ENCODE measurements around the gene SELENOS. TPM values are rescaled to one million over a fixed set of nuclear protein-coding genes. Genes with fewer than 3 reads are reported as not detected.

SELENOS gene
- 140 to 158 TPM (median 144 TPM) in 5 replicates for total RNA-seq (2022; extraction: Qiagen RNA extraction)

DNA sequence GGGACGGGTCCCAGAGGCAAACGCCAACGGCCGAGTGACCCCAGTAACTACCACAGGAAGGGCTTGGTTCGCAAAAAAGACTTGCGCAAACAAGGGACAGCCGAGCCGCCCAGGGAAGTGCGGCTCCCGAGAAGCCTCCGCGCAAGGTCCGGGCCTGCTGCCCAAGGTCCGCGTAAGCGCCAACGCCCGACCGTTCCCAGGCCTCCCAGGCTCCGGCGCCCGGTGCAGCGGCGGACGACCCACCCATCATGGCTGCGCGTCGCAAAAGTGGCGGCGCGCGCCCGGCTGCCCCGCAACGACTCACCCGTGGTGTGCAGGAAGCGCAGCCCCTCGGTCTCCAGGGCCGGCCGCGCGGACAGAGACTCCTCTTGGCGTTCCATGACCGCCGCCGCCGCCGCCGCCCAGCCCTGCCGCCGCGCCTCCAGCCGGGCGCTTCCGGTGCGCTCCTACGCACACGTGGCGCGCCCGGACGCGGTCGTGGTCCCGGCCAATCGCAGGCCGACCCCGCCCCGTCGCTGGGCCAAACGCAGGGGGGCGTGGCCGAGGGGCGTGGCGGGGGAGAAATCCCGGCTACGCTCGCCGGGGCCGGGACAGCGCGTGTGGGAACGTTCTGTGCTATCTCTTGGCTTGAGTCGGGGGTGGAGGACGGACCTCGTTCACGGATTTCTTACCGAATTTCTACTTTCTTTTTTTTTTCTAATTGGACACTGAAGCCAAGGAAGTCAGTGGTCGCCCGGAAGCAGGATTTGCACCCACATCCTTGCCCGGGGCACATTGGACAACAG is at the start of gene SELENOS:
SELENOS (minus strand) TSS at position 448 of the 785 bp plus-strand sequence; CDS start at position 380, 68 bp downstream.

DNA sequence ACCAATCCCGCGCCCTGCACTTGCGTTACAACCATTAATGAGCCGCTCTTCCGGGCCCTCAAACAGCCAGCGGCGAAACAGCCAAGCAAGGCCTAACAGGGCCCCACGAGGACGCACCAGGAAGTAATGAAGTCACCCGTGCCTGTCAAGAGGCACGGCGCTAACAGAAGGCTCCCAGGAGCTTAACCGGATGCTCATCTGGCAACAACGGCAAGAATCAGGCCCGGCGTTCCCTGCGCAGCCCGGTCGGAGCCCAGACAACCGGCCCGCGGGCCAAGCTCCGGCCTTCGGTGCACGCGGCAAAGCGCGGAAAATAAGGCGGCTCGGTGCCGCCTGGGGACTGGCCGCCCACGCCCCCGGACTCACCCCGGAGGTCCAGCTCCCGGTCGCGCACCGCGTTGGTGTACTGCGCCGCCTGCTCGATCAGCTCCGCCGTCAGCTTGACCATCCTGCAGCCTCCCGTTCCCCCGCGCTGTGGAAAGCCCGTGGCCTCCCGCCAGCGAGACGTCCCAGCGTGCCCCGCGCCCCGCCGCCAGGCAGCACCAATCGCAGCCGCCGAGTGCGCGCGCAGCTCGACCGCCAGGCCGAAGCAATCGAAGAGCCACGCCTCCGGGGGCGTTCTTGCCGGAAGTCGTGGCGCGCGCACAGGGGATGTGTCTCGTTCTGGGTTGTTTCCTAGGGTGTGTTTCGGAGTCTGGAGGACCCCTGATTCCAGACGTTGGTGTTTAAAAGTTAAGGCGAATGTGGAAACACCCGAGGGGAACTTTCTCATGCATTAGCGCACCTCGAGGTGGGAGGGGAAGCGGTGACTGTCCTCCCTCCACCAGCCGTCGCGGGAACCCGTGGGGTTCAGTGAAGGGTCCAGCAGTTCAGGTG is 17.7 kb upstream of the SELENOS start, which contains the start of gene SNRPA1:
SNRPA1 (minus strand) TSS at position 518 of the 876 bp plus-strand sequence; CDS start at position 448, 70 bp downstream.

GRCh38 chr15:101251830-101252820 is 25.2 kb downstream of the SELENOS start, which contains the start of gene CHSY1:
CHSY1 (minus strand) TSS chr15:101252048; CDS start chr15:101251456, 592 bp downstream.

Other genes with a start within 250 kb of the SELENOS start
- 20.9 to 27.3 TPM (median 24.6 TPM) in 5 replicates for gene CHSY1, start 25.4 kb downstream of the SELENOS start, total RNA-seq (2022; extraction: Qiagen RNA extraction)
- gene SNRPA1, start 17.8 kb upstream of the SELENOS start, total RNA-seq (2022; extraction: Qiagen RNA extraction): 108 to 122 TPM (median 114 TPM) in 5 replicates
- gene PCSK6, start 212.2 kb upstream of the SELENOS start, total RNA-seq (2022; extraction: Qiagen RNA extraction): 9.7 to 12.7 TPM (median 10.1 TPM) in 5 replicates